AG20443 (cell line): ENCODE results near the gene MLANA.

Source experiments
- DNase-seq: peaks from one replicate; pipeline ENCODE4 v3.0.0; 2012; ENCODE audit warnings: low spot score, mixed read lengths

MLANA gene, protein sequence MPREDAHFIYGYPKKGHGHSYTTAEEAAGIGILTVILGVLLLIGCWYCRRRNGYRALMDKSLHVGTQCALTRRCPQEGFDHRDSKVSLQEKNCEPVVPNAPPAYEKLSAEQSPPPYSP

DNA sequence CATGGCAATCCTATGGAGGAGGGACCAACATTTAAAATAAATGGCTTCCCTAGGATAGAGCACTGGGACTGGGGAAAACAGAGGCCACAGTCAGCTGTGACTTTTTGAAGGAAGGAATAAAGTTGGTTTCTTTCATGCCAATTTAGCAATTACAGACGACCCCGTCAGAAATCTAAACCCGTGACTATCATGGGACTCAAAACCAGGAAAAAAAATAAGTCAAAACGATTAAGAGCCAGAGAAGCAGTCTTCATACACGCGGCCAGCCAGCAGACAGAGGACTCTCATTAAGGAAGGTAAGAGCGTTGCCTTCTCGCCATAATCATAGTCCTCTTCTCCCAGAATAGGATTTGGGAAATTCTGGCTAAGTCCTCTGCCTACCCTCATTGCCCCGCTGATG, at the start of gene MLANA:
MLANA (plus strand) TSS at position 249 of the 400 bp plus-strand sequence. CDS start 1,586 bp downstream, outside the sequence.
- DNase-seq = no peak

DNA sequence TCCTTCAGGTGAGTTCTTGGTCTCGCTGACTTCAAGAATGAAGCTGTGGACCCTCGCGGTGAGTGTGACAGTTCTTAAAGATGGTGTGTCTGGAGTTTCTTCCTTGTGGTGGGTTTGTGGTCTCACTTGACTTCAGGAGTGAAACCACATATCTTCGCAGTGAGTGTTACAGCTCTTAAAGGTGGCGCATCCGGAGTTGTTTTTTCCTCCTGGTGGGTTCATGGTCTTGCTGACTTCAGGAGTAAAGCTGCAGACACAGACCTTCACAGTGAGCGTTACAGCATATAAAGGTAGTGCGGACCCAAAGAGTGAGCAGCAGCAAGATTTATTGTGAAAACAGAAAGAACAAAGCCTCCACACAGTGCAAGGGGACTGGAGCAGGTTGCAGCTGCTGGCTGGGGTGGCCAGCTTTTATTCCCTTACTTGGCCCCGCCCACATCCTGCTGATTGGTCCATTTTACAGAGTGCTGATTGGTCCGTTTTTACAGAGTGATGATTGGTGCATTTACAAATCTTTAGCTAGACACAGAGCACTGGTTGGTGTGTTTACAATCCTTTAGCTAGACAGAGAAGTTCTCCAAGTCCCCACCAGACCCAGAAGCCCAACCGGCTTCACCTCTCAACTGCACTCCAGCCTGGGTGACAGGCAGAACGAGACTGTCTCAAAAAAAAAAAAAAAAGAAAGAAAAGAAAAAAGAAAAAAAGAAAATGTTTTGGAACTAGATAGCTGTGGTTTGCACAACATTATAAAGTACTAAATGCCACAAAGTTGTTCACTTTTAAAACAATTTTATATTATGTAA, 48.7 kb upstream of the MLANA start:
- no peak for DNase-seq

DNA sequence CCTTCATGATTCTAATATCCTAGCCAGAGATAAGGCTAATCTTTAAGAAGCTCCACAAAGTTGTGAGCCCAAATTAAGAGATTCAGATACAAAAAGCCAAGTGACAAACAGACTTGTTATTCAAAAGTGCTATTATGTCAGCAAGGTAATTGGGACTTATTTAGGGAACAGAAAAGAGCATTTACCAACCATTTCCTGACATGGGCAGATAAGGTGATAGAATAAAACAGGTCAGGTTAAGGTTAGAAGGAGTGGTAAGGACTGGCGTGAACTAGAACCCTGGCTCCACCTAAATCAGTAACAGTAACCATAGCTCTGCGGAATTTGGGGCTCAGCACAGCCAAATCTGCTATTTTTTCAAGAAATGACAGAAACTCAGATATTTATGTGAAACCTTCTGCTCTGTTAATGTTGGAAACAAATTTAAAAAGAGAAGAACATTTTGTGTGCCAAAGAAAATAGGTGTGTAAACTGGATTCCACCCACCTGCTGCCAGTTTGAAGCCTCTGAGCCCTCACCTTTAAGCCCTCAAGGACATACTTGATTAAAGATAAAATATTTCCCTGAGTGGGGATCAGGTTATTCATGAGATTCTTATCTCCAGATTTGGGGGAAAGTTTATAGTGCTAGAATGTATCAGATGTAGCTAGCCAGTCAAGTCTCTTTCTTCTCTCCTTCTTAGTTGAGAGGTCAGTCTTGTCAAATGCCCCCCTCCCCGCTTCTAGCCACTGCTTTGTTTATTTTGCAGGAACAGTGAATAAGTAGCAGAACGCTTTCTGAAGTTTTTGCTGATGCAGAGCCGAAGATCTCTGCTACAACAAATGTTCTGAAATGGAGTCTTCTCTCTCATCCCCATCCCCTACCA, 47.5 kb upstream of the MLANA start:
- DNase-seq = no peak

DNA sequence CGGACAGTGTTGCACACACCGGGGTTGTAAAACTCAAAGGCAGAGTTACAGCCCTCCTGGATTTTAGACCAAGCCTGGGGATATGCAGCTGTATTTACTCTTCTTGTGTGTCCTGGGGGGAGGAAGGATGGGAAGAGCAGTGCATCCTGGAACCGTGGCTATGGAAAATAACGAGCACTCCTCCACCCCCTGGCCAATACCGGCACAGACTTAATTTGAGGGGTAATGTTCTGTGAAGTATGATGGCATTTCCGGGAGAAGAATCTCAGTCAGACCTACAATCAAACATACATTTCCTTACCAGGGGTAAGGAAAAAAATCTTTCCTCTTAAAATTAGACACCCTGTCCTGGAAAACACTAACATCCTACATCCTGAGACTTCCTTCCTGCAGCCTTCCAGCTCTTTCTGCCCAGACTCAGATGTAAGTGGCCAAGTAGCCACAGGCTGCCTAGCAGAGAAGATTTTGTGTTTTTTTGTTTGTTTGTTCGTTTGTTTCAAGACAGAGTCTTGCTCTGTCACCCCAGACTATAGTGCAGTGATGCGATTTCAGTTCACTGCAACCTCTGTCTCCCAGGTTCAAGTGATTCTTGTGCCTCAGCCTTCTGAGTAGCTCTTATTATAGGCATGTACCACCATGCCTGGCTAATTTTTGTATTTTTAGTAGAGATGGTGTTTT, 46.8 kb upstream of the MLANA start:
- DNase-seq = no peak

DNA sequence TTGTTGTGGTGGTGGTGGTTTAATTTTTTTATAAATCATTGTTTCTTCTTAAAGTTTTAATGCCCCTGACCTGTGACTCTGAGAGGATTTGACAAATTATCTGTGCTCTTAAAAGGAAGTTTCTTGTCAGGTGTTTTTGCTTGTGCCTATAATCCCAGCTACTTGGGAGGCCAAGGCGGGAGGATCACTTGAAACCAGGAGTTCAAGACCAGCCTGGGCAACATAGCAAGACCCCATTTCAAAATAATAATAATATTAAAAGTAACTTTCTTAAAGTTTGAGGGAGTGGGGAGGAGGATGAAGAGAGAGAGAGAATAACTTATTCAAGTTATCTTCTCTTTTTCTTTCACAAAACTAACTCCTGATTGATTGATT, 45.5 kb upstream of the MLANA start:
- DNase-seq = no peak

DNA sequence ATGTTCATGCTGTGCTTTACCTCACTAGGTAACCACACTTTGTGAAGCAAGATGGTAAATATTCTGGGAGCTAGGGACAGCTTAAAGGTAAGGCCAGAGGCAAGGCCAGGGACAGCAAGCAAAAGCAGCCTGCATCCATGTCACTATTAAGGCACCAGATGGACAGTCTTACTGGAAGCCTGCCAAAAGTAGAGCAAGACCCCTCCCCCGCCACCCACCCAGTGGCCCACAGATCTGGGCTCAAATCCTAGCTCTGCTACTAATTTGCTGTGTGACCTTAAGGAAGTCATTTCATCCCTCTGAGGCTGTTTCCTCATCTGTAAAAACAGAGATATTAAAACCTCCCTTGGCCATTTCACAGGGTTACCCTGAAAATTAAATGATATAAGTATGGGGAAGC, 44.6 kb upstream of the MLANA start:
- DNase-seq = no peak

DNA sequence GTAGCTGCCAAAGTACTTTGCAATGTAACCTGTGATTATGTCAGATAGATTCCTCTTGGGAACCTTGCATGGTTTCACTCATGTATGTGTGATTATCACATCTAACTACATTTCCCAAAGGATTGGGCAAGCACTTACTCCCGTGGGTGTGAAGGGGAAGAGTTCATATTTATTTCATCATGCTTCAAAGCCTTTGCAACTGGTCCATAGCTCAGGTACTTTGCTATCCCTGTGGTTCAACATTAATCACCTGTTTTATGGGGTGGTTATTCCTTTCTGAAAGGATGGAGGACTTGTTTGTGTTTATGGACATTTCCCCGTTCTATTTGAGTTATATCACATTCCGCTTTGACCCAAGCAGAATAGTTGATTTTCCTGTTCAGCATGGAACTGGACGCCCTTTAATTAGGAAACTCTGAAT, 44.2 kb upstream of the MLANA start:
- DNase-seq = no peak

DNA sequence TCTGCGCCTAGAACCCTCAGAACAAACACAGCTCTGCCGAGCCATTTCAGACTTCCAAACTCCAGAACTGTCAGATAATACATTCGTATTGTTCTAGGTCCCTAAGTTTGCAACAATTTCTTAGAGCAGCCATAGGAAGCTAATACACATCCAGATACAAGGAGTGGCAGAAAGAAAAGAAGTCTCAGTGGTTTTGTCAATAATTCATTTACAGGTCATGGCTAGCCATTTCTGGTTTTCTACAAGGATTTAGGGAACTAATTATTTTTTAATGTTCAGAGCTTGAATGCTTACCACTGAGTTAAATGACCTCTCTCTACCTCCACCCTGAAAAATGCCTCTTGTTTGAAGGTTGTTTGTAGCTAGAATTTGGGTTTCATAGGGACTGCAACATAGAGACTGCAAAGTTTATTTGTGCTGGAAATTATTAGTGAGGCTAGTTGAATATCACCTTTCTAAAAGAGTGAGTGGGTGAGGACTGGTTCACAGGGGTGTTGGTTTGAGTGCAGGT, 42.3 kb upstream of the MLANA start:
- no peak for DNase-seq

DNA sequence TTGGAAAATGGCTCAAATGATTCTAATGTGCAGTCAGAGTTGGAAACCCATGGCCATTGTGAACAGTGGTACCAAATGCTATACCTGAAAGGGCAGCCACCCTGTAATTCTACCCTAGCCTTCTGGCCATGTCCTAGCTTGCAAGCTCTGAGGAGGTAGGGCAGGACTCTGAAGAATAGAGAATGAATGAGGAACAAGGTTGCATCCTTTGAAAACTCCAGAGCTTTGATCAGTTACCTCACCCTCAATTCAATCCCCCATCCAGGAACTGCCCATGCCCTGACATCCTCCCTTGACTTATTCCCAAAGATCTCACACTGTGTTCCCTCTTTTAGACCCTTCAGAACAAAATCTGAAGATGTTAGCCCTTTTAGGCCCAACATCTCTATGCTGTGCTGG, 40.0 kb upstream of the MLANA start:
- DNase-seq = no peak

DNA sequence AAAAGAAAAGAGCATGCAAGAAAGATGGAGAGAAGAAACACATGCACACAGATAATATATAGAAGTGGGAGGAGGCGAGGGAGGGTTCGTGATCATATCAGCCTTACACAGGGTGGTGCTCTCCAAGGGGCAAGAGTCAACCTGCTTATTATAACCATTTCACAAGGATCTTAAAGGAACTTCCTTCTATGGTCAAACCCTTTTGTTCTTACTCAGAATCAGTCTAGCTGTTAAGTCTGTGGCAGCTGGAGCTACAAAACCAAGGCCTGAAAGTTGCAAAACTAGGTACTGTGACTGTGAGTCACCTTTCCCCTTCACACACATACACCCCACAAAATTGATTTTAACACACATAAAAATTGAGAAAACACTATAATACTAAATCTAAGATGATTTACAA, 39.2 kb upstream of the MLANA start:
- peak; percentile 60 for DNase-seq

DNA sequence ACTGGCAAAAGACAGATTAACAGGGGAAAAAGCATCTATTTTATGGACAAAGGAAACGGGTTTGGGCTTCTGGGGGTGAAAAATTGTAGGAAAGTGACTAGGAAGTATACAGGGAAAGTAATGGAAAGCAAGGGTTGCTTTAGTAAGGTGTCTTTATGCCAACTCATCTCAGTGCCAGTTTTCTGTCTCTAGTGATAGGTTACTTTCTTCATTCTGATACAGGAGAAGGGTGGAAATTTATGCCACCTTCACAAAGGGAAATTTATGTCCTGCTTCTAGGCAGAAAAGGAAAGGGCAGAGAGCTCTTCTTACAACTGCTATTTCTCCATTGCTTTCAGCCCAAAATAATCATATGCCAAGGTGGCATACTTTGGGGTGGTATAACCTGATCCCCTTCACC, 37.7 kb upstream of the MLANA start:
- no peak for DNase-seq

DNA sequence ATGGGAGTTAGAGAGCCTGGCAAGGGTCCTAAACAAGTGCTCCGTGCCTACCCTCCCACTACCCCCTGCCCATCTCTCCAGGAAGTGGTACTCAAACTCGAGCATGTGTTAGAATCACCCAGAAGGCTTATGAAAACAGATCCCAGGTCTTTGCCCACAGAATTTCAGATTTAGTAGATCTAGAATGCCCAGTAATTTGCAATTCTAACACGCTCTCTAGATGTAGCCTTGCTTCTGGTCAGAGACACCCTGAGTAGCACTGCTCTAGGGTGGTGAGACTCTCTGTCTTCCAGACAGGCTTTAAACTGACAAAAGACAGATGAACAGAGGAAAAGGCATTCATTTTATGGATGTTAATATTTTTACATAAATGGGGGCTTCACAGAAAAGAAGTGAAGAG, 37.1 kb upstream of the MLANA start:
- no peak for DNase-seq

DNA sequence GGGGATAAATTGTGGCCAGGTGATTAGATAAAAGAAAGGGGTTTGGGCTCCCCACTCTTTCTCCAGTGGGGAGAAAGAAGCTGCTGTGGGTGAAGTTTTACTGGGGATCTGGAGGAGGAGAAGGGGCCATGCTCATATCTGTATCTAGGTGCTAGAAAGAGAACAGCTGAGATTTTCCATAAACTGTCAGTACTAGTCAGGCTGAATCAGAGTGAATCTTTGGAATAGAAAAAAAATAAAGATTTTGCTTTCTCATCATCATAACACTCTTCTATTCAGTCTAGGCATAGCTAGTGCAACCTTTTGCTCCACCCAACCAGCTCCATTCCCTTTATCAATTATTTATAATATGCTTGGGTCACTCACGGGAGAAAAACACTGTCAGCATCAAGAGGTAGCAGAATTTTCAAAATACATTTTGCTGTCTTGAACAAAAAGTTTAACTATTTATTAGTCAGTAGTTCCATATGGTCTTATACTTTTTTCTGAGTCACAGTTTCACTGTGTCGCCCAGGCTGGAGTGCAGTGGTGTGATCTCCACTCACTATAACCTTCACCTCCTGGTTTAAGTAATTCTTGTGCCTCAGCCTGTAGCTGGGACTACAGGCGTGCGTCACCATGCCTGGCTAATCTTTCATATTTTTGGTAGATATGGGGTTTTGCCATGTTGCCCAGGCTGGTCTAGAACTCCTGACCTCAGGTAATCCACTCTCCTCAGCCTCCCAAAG, 36.5 kb upstream of the MLANA start:
- DNase-seq = no peak

DNA sequence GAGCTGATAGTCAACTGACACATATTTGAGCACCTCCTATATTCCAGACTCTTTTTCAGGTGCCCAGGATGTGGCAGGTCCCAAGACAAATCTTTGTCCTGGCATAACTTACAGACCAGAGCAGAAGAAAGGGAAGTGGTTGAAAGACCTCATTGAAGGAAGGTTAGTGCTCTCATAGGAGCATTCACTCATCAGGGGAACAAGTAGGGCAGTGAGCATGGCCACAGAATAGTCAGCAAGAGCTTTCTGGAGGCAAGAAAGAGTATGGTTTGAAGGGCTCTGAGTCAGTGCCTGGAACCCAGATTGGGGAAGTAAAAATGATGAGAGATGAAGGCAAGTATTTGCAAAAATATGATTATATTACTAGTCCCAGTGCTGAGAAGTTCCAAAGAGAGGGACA, 32.8 kb upstream of the MLANA start:
- DNase-seq = no peak

DNA sequence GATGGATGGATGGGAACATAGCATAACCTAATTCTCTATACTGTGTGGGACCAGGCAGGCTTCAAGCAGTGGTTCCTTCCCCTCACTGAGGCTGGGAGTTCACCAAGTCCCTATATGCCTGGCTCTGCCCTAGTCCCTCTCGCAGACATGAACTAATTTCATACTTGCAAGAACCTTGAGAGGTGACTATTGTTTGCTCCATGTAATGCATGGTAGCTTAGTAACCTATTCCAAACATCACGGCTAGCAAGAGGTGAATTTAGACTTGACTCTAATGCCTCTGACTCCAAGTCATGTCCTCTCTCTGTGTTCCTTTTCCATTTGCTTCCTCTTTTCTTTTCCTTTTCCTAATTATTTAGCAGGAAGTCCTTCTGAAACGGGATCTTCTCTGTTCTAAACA, 31.9 kb upstream of the MLANA start:
- DNase-seq = no peak

DNA sequence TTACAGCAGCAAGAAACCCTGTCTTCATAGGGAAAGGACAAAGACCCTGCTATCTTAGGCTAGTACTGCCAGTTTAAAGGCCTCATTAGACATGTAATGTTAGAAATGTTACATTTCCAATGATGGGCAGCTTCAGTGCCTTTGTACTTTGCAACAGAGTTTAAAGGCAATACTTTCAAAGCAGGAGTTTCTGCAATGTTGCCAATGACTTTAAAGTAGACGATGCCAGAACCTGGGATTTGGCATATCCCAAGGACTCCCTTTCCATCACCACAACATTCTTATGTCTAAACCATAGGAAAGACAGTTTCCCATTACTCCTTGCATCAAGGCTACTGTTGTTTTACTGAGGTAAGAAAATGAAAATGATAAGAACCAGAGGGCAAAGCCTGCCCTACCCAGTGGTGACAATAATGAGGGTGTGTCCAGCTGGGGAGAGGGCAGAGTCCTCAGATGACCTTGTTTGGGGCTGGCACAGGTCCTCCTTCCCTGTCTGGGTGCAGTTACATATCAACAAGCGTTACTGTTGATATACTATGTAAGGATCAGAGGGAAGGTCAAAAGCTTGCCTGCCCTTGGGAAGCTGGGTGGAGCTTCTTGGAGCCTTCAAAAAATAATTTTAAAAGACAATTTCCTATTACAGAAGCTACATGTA, 27.5 kb upstream of the MLANA start:
- no peak for DNase-seq

DNA sequence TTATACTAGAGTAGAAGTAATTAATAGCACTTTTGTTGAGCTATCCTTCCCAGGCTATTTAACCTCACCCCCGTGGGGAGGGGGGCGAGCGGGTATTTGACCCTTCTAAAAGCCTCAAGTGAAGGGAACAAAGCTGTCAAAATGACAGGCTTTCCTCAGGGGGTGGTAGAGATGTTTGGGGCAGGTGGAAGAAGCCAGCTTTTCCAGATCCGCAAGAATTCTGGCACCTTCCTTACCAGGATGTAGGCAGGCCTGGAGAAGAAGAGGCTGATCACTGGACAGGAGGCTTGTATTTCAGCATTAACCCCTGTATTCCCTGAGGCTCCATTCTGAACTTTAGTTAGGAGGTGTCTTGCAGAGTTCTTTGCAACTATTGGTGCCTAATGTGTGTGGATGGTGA, 26.2 kb upstream of the MLANA start:
- no peak for DNase-seq

DNA sequence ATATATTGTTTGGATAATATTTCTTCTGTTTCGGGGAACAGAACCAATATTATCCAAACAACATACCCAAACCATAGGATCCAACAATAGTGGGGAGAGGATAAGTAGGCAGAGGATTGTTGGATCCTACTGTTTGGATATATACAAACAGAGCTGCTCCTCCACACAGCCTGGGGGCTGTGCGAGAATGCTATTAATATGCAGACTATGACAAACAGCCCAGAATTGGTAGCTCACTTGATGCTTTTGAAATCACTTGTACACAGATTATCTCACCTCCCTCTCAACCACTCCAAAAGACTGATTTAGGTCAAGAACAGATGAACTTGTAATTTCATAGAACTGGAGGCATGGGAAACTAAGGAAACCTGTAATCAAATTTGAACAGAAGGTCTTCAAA, 24.4 kb upstream of the MLANA start:
- DNase-seq = no peak

DNA sequence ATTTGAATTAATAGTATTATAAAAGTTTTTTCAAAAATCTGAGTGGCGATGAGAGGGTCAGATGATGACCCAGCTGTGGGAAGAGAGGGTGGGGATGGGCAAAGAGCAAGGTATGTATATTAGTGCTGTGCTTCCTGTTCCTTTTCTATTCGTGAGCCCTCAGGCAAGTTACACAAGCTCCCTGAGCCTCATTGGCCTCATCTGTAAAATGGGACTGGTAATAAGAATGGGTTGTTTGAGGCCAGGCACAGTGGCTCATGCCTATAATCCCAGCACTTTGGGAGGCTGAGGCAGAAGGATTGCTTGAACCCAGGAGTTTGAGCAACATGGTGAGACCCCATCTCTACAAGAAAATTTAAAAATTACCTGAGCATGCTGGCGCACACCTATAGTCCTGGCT, 24.0 kb upstream of the MLANA start:
- DNase-seq = no peak

DNA sequence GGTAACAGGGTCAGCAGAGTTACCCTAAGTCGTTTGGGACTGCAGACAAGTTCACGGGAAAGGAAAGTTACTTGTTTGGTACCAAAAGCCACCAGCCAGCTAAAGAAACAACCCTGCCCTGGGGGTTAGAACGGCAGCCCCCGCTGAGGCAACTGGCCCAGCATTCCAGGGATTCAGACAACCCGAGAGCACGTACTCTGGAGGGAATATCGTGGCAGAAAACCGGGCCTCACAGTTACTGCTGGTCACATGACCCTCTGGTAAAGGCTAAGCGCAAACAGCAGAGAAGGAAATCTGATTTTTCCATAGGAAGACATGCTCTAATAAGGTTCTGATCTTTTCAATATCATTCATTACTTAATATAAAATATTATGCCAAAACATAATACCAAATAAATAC, 22.5 kb upstream of the MLANA start:
- DNase-seq = no peak
